Fibroblast of peridontal ligament (primary cell): ENCODE data around the gene USE1.

Source experiments
- DNase-seq: peaks from one replicate; pipeline ENCODE4 v3.0.0-alpha.2; 2010; ENCODE audit errors: extremely low read depth

The USE1 gene

DNA sequence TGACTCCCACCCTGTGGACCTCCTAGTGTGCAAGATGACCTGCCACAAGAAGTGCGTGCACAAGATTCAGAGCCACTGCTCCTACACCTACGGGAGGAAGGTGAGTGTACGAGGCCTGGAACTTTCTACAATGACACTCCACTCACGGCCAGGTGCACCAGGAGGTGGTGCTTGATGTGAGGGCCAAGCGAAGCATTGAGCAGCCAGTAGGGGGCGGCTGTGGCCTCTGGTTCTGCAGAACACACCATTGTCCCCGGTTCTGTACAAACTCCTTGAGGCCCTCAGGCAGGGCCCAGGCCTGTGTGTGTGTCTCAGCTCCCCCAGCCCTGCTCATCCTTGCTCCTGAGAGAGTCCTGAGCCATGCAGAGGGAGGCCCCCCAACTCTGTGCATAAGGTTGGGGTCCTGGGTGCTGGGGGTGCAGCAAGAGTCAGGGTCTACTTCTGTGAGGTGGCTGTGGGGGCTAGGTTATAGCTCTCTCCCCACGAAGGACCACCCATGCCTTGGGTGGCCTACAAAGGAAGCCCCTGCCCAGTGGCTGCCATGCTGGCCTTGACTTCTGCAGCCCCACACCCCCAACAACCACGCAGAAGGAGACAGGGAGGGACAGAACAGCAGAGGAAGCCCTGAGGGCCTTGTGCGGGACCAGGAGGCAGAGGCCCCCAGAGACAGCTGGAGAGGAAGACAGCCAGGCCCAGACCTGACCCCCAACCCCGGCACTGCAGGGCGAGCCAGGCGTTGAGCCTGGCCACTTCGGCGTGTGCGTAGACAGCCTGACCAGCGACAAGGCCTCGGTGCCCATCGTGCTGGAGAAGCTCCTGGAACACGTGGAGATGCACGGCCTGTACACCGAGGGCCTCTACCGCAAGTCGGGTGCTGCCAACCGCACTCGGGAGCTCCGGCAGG, 9.7 kb upstream of the USE1 start:
- peak; percentile 41 for DNase-seq

GRCh38 chr19:17206736-17207581, 8.2 kb upstream of the USE1 start:
- no peak for DNase-seq

GRCh38 chr19:17209126-17210036, 5.8 kb upstream of the USE1 start:
- DNase-seq, result no peak

DNA sequence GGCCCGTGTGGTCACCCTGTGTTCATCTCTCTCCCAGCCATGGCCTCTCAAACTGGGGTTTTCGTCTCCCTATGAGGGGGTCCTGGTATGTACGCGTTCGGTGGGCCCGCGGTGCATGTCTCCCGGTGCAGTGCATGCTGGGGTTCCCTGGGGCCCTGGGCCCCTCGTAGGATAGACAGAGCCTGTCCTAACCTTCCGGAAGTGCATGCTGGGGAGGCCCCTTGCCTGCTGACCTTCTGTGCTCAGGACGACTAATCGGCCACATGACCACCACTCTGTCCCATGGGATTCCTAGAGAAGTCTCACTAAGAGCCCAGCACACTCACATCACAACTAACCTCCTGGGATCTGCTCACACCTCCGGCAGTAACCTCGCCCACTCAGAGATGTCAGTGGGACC, 4.9 kb upstream of the USE1 start:
- peak; percentile 8 for DNase-seq

- DNase-seq, result no peak
These were observed 3.4 kb upstream of the USE1 start for GRCh38 chr19:17211547-17212446.

DNA sequence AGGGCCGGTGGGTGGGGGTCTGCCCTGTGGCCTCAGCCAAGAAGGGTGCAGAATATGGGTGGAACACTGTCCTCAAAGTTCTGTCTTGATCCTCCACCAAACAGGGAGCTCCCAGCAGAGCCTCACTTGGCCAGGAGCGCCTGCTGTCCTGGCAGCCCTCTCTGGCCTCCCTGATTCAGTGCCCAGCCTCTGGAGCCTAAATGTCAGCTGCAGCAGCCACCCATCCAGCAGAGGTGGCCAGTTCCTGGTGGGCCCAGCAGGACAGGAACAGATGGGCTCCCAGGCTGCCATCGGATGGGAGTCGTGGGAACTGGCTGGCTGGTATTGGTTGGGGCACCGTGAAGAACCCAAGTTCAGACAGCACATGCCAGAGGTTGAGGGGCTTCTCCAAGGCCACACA, 1.8 kb upstream of the USE1 start:
- no peak for DNase-seq

- DNase-seq, result no peak
These were observed 540 bp upstream of the USE1 start for GRCh38 chr19:17214508-17215126.

GRCh38 chr19:17216058-17216670, 1.0 kb downstream of the USE1 start:
- no peak for DNase-seq

- DNase-seq, result no peak
These were observed 4.1 kb downstream of the USE1 start for GRCh38 chr19:17219286-17219685.

- DNase-seq, result peak; percentile 72
These were observed 5.1 kb downstream of the USE1 start for GRCh38 chr19:17220207-17220758.

GRCh38 chr19:17225053-17225452, 9.9 kb downstream of the USE1 start:
- DNase-seq, result no peak

DNA sequence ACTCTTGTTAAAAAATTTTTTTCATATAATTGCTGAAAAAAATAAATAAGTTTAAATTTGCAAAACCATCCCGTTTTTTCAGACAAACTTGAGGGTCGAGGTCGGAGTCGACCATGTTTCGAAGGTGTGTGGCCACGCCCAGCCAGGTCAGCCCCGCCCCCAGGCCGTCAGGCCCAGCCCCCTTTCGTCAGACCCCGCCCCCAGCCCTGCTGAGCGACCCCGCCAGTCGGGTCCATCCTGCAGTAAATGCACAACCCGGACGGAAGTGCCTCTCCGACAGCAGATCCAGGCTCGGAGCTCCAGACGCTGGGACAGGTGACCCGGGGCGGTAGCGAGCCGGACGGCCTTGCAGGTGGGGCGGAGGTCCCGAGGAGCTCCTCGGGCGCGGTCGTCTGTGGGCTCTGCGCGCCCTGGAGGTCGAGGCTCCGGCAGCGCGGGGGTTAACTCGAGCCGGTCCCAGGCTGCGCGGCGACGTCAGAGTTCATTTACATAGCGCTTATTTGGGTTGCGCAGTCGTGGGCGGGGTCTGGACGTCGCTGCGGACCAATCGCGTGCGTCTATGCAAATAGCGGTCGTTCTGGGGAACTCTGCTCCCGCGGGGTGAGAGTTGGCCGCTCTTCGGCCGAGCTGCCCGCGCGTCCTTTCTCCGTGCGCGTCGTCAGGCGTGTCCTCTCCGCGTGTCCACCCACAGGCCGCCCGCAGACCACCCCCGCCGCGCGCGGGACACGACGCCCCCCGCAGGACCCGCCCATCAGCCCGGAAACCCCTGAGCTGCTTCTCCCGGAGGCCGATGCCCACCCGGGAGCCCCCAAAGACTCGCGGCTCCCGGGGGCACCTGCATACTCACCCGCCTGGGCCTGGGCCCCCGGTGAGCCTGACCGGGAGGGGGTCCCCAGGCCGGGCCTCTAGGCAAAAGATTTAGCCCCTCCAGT, 11.1 kb downstream of the USE1 start, which contains the start of gene OCEL1:
Gene OCEL1 (plus strand): TSS at position 225 of the 932 bp plus-strand sequence. CDS start 22 bp downstream, at position 247.
- DNase-seq, result peak; percentile 96

DNA sequence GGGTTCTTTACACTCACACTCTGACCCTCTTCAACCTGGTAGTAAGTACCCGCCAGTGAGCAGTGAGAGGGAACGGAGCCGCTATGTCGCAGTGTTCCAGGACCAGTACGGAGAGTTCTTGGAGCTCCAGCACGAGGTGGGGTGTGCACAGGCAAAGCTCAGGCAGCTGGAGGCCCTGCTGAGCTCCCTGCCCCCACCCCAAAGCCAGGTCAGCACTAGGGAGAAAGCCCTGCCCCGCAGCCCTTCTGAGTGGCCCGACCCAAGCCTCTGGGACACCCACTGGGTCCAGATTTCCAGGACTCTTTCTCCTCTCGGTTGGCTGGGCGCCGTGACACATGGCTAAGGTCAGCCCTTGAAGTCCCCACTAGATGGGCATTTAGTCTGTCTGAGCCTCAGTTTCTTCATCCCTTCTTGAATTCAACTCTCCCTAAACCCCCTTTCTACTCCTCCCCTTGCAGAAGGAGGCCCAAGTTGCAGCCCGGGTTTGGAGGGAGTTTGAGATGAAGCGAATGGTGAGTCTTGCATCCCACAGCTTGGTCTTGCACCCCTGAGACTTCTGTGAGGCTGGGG, 12.7 kb downstream of the USE1 start:
- DNase-seq, result no peak

GRCh38 chr19:17229890-17230289, 14.7 kb downstream of the USE1 start:
- DNase-seq, result no peak

- no peak for DNase-seq
These were observed 17.1 kb downstream of the USE1 start for GRCh38 chr19:17232258-17232657.

DNA sequence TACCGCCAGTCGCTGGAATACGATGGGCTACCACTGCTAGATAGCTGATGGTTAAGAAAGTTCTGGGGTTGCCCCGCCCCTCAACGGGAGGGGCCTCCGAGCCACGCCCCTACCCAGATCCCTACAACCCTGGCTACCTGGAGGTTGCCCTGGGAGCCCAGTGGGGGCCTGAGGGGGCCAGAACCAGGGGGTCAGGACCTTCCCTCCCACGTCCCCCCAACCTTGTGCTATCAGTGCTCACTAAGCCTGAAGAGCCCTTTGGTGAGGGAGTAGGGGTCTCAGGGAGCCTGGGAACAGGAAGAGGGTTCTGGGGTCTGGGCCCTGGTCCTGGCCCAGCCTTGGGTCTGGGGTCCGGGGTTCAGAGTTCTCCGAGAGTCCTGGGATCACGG, 19.7 kb downstream of the USE1 start:
- peak; percentile 29 for DNase-seq

DNA sequence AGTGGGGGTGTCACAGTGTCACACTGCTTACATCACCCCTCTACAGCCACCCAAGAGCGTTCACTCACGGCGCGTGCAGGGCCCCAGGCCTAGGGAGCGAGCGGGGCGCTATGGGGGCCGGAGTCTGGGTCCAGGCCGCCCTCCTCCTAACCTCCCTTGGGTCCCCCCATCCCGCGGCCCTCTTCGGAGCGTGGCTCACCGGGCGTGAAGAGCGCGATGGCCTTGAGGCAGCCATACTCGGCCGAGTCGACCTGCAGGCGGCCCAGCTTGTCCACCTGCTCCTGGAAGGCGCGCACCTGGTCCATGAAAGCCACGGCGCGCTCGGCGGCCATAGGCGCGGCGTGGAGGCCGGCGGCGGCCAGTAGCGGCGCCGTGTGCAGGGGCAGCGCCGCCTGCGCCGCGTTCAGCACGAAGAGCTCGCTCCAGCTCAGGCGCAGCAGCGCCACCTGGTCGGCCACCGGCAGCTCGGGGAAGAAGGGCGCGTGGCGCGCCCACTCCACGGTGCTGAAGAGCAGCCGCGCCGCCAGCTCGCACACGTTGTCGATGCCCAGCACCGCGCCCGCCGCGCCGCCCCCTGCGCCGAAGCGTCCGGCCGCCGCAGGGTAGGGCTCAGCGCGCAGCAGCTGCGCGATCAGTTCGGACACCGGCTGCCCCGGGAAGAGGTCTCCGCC, 20.3 kb downstream of the USE1 start:
- DNase-seq, result peak; percentile 58
